Esophagus (tissue), 2 donors: Measurements from ENCODE around the gene NUDCD3. TPM values are rescaled to one million over a fixed set of nuclear protein-coding genes. Genes with fewer than 3 reads are reported as not detected.

Experiments used
- H3K27ac ChIP-seq, 2 donors: one replicate each; pipeline ENCODE4 v1.5.1; 2013; ENCODE audit warnings: low read depth in 2 of 2, mild to moderate bottlenecking in 2 of 2, inconsistent platforms in 1 of 2, low read length in 1 of 2, moderate library complexity in 1 of 2
- H3K27me3 ChIP-seq, 2 donors: one replicate each; pipeline ENCODE4 v1.6.1; 2013; ENCODE audit warnings: low read length in 2 of 2, control low read depth in 1 of 2, mild to moderate bottlenecking in 1 of 2; ENCODE audit not compliant: insufficient read depth in 2 of 2, control insufficient read depth in 1 of 2
- H3K36me3 ChIP-seq, 2 donors: one replicate each; pipeline ENCODE4 v1.6.1; 2013; ENCODE audit warnings: low read length in 1 of 2; ENCODE audit not compliant: control insufficient read depth in 2 of 2, insufficient read depth in 2 of 2
- H3K4me1 ChIP-seq, 2 donors: one replicate each; pipeline ENCODE4 v1.6.1; 2013; ENCODE audit warnings: low read length in 1 of 2; ENCODE audit not compliant: control insufficient read depth in 2 of 2, insufficient read depth in 2 of 2
- H3K4me3 ChIP-seq, 2 donors: one replicate each; pipeline ENCODE4 v1.5.1; 2013; ENCODE audit warnings: low read length in 2 of 2, mild to moderate bottlenecking in 2 of 2, low read depth in 1 of 2, moderate library complexity in 1 of 2
- H3K9me3 ChIP-seq, 2 donors: one replicate each; pipeline ENCODE4 v1.6.1; 2013; ENCODE audit warnings: mild to moderate bottlenecking in 2 of 2, low read depth in 1 of 2, low read length in 1 of 2, moderate library complexity in 1 of 2; ENCODE audit not compliant: control insufficient read depth in 2 of 2, insufficient read depth in 1 of 2
- WGBS, 2 donors: extraction: QIAGEN DNeasy Blood & Tissue Kit; methylation state at CpG; one replicate each; pipeline ENCODE4 v1.1.7; 2013; 5-methylcytosine and 5-hydroxymethylcytosine counted together
- polyA plus RNA-seq, 2 donors: library from polyadenylated mRNA; stranded (reverse); fragments of 200-250 nt; gene quantifications; one replicate each; pipeline ENCODE4 v1.2.3, GENCODE V29; 2013
- donor health status: healthy with polysubstance abuse.
- donor health status: Bipolar disorder and iron deficiency.

Gene NUDCD3
- polyA plus RNA-seq, 2 donors = 20.5 to 21.2 TPM

- Histone ChIP-seq H3K4me1 (no peaks in the 10 kb centered on the region), H3K27me3 (no peaks in the 10 kb centered on the region), H3K4me3 (no peak overlapping the region), H3K9me3 (no peaks in the 10 kb centered on the region), H3K36me3 (peaks cover 16 to 40% of the 10 kb centered on the region in 2 donors), H3K27ac (no peak overlapping the region)
- WGBS, 2 donors = 86 to 89% methylated on average over 8 of the region's 8 CpGs
Observed at GRCh38 chr7:44398953-44399574, 91.4 kb downstream of the NUDCD3 start.

- H3K4me3 ChIP-seq = no peak overlapping the region
- no peak overlapping the region for H3K27ac ChIP-seq
- no peaks in the 10 kb centered on the region for H3K27me3 ChIP-seq
- 74 to 78% methylated on average over 13 of the region's 13 CpGs for WGBS, 2 donors
- H3K36me3 ChIP-seq = peaks cover 15 to 37% of the 10 kb centered on the region in 2 donors
- H3K4me1 ChIP-seq = no peaks in the 10 kb centered on the region
- no peaks in the 10 kb centered on the region for H3K9me3 ChIP-seq
Observed at GRCh38 chr7:44398511-44398911, 91.9 kb downstream of the NUDCD3 start.

GRCh38 chr7:44396931-44397545, 93.4 kb downstream of the NUDCD3 start:
- Histone ChIP-seq H3K27me3 (no peaks in the 10 kb centered on the region), H3K27ac (no peak overlapping the region), H3K4me1 (no peaks in the 10 kb centered on the region), H3K36me3 (peaks cover 6 to 33% of the 10 kb centered on the region in 2 donors), H3K9me3 (no peaks in the 10 kb centered on the region), H3K4me3 (no peak overlapping the region)
- WGBS, 2 donors = 88 to 90% methylated on average over 8 of the region's 8 CpGs

GRCh38 chr7:44396496-44396895, 94.0 kb downstream of the NUDCD3 start:
- Histone ChIP-seq H3K4me1 (no peaks in the 10 kb centered on the region), H3K27ac (no peak overlapping the region), H3K4me3 (no peak overlapping the region), H3K27me3 (no peaks in the 10 kb centered on the region), H3K36me3 (peaks cover 6 to 33% of the 10 kb centered on the region in 2 donors), H3K9me3 (no peaks in the 10 kb centered on the region)
- 96 to 99% methylated on average over 3 of the region's 3 CpGs for WGBS, 2 donors

GRCh38 chr7:44395067-44395466, 95.4 kb downstream of the NUDCD3 start:
- H3K36me3 ChIP-seq = peaks cover 10 to 38% of the 10 kb centered on the region in 2 donors
- no peak overlapping the region for H3K27ac ChIP-seq
- WGBS, 2 donors = 74 to 81% methylated on average over 4 of the region's 4 CpGs
- H3K9me3 ChIP-seq = no peaks in the 10 kb centered on the region
- no peak overlapping the region for H3K4me3 ChIP-seq
- H3K27me3 ChIP-seq = no peaks in the 10 kb centered on the region
- H3K4me1 ChIP-seq = no peaks in the 10 kb centered on the region

- peaks cover 10 to 36% of the 10 kb centered on the region in 2 donors for H3K36me3 ChIP-seq
- H3K27me3 ChIP-seq = no peaks in the 10 kb centered on the region
- no peaks in the 10 kb centered on the region for H3K4me1 ChIP-seq
- 95% methylated on average over 2 of the region's 2 CpGs for WGBS, 2 donors
- H3K9me3 ChIP-seq = no peaks in the 10 kb centered on the region
- no peak overlapping the region for H3K27ac ChIP-seq
- no peak overlapping the region for H3K4me3 ChIP-seq
Observed at GRCh38 chr7:44394636-44395035, 95.8 kb downstream of the NUDCD3 start.

GRCh38 chr7:44394112-44394447, 96.4 kb downstream of the NUDCD3 start:
- Histone ChIP-seq H3K27ac (no peak overlapping the region), H3K9me3 (no peaks in the 10 kb centered on the region), H3K36me3 (peaks cover 10 to 40% of the 10 kb centered on the region in 2 donors), H3K27me3 (no peaks in the 10 kb centered on the region), H3K4me1 (no peaks in the 10 kb centered on the region), H3K4me3 (no peak overlapping the region)
- 95 to 98% methylated on average over 6 of the region's 6 CpGs for WGBS, 2 donors

- Histone ChIP-seq H3K4me3 (no peak overlapping the region), H3K4me1 (no peaks in the 10 kb centered on the region), H3K9me3 (no peaks in the 10 kb centered on the region), H3K36me3 (peaks cover 16 to 43% of the 10 kb centered on the region in 2 donors), H3K27me3 (no peaks in the 10 kb centered on the region), H3K27ac (no peak overlapping the region)
- WGBS, 2 donors = 93 to 94% methylated on average over 7 of the region's 7 CpGs
Observed at GRCh38 chr7:44393238-44394111, 97.0 kb downstream of the NUDCD3 start.

- Histone ChIP-seq H3K4me3 (no peak overlapping the region), H3K4me1 (no peaks in the 10 kb centered on the region), H3K36me3 (peaks cover 17 to 45% of the 10 kb centered on the region in 2 donors), H3K9me3 (no peaks in the 10 kb centered on the region), H3K27ac (no peak overlapping the region), H3K27me3 (no peaks in the 10 kb centered on the region)
Observed at GRCh38 chr7:44392618-44393010, 97.8 kb downstream of the NUDCD3 start.
